Activated naive CD4-positive, alpha-beta T cell treated with anti-CD3 and anti-CD28 coated beads, Interleukin-2, amount 50 U/mL, for 24 hours (primary cell): ENCODE results near the gene CCDC86.

Experiments
- H3K27ac Mint-ChIP-seq: one replicate; pipeline ENCODE4 v1.8.0; 2021; ENCODE audit warnings: mild to moderate bottlenecking, mixed read lengths
- H3K27me3 Mint-ChIP-seq: one replicate; pipeline ENCODE4 v1.8.0; 2021; ENCODE audit warnings: mixed read lengths
- H3K36me3 Mint-ChIP-seq: one replicate; pipeline ENCODE4 v1.8.0; 2021; ENCODE audit warnings: mixed read lengths
- H3K4me1 Mint-ChIP-seq: one replicate; pipeline ENCODE4 v1.8.0; 2021; ENCODE audit warnings: mixed read lengths
- H3K4me3 Mint-ChIP-seq: one replicate; pipeline ENCODE4 v1.8.0; 2021; ENCODE audit warnings: mild to moderate bottlenecking, mixed read lengths
- H3K9me3 Mint-ChIP-seq: one replicate; pipeline ENCODE4 v1.8.0; 2021; ENCODE audit warnings: mixed read lengths

The CCDC86 gene

GRCh38 chr11:60868682-60869450 is 27.0 kb downstream of the CCDC86 start:
- no peaks in the 10 kb centered on the region for H3K9me3 Mint-ChIP-seq
- H3K27me3 Mint-ChIP-seq = no peaks in the 10 kb centered on the region
- H3K4me3 Mint-ChIP-seq = no peak overlapping the region
- H3K27ac Mint-ChIP-seq = no peak overlapping the region
- peaks cover 8% of the 10 kb centered on the region for H3K4me1 Mint-ChIP-seq
- H3K36me3 Mint-ChIP-seq = no peaks in the 10 kb centered on the region

GRCh38 chr11:60869451-60869825 is 27.5 kb downstream of the CCDC86 start:
- Mint-ChIP-seq H3K4me3 (no peak overlapping the region), H3K36me3 (no peaks in the 10 kb centered on the region), H3K4me1 (peaks cover 8% of the 10 kb centered on the region), H3K27ac (no peak overlapping the region), H3K9me3 (no peaks in the 10 kb centered on the region), H3K27me3 (no peaks in the 10 kb centered on the region)

GRCh38 chr11:60870276-60870675 is 28.4 kb downstream of the CCDC86 start:
- H3K4me1 Mint-ChIP-seq = peaks cover 8% of the 10 kb centered on the region
- no peaks in the 10 kb centered on the region for H3K27me3 Mint-ChIP-seq
- H3K9me3 Mint-ChIP-seq = no peaks in the 10 kb centered on the region
- no peaks in the 10 kb centered on the region for H3K36me3 Mint-ChIP-seq
- H3K4me3 Mint-ChIP-seq = no peak overlapping the region
- H3K27ac Mint-ChIP-seq = no peak overlapping the region

DNA sequence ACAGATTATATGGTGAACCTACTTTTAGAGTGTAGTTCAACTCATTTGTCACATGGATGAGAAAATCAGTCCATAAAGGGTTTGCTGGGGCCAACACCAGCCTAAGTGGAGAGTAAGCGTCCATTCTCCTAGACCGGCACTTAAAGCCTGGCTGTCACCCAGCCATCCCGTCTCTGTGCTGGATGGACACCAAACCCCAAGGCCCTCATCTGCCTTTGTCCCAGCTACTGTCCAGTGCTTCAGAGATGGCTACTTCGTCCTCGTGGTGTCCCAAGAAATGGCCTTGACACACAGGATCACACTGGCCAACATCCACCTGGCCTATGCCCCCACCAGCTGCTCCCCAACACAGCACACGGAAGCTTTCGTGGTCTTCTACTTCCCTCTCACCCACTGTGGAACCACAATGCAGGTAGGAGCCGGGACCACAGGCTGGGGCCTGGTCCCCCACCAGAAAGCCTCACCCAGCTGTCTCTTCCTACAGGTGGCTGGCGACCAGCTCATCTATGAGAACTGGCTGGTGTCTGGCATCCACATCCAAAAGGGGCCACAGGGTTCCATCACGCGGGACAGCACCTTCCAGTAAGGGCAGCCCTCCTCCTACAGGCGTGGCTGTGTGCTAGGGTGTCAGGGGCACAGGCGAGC is 28.9 kb downstream of the CCDC86 start:
- Mint-ChIP-seq H3K4me3 (no peak overlapping the region), H3K4me1 (peaks cover 8% of the 10 kb centered on the region), H3K36me3 (no peaks in the 10 kb centered on the region), H3K9me3 (no peaks in the 10 kb centered on the region), H3K27ac (peak overlapping the region; percentile 86), H3K27me3 (no peaks in the 10 kb centered on the region)

GRCh38 chr11:60871378-60872061 is 29.6 kb downstream of the CCDC86 start:
- H3K36me3 Mint-ChIP-seq = no peaks in the 10 kb centered on the region
- no peaks in the 10 kb centered on the region for H3K27me3 Mint-ChIP-seq
- H3K9me3 Mint-ChIP-seq = no peaks in the 10 kb centered on the region
- no peak overlapping the region for H3K4me3 Mint-ChIP-seq
- H3K4me1 Mint-ChIP-seq = peaks cover 8% of the 10 kb centered on the region
- H3K27ac Mint-ChIP-seq = no peak overlapping the region

DNA sequence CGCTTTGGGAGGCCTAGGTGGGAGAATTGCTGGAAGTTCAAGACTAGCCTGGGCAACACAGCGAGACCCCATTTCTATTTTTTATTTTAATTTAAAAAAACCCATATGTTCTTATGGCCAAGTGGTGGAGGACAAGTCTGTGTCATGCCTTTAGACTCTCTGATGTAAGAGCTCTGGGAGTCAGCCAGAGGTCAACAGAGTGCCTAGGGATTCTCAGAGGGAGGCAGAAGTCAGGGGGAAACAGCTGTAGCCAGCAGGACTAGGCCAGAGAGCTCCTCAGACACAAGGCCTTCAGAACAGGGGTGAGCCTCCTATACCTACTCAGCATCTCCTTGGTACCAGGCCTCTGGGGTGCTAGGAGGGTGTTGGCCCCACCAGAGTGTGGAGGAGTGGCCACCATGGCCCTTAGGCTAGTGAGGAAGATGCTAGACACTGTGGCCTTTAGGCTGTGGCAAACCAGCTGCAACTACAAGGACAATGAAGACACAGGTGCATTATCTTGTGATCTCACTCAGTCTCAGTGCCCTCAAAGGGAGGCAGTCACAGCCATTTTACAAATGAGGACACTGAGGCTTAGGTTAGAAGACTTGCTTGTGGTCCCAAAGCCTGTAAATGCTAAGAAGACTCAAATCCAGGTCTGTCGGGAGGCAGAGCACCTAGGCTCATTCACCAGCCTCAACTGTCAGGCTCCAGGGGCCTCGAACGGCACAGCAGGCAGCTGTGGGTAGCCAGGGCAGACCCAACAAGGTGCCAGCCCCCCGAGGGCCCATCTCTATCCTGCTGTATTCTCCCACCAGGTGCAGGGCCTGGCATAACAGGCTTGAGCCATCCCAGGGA is 30.4 kb downstream of the CCDC86 start:
- Mint-ChIP-seq H3K9me3 (no peaks in the 10 kb centered on the region), H3K4me1 (peaks cover 8% of the 10 kb centered on the region), H3K36me3 (no peaks in the 10 kb centered on the region), H3K27ac (no peak overlapping the region), H3K27me3 (no peaks in the 10 kb centered on the region), H3K4me3 (no peak overlapping the region)

DNA sequence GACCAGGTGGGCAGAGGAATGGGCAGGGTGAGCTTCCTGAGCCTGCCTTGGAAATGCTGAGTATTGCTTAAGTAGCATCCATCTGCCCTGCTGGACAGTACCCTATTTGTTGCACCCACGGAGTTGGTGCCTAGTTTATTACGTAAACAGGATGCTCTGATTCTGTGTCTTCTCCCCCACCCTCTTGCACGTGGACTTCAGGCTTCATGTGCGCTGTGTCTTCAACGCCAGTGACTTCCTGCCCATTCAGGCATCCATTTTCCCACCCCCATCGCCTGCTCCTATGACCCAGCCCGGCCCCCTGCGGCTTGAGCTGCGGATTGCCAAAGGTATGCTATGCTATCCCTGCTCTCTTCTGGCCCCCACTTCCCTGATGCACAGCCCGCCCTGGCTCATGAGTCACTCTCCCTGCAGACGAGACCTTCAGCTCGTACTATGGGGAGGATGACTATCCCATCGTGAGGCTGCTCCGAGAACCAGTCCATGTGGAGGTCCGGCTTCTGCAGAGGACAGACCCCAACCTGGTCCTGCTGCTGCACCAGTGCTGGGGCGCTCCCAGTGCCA is 31.1 kb downstream of the CCDC86 start:
- Mint-ChIP-seq H3K27me3 (no peaks in the 10 kb centered on the region), H3K27ac (no peak overlapping the region), H3K36me3 (no peaks in the 10 kb centered on the region), H3K4me3 (no peak overlapping the region), H3K4me1 (peaks cover 8% of the 10 kb centered on the region), H3K9me3 (no peaks in the 10 kb centered on the region)

- H3K27ac Mint-ChIP-seq = no peak overlapping the region
- no peak overlapping the region for H3K4me3 Mint-ChIP-seq
- no peaks in the 10 kb centered on the region for H3K27me3 Mint-ChIP-seq
Measured at GRCh38 chr11:60873533-60873932, 31.6 kb downstream of the CCDC86 start.

GRCh38 chr11:60874421-60875365 is 32.8 kb downstream of the CCDC86 start:
- Mint-ChIP-seq H3K27ac (no peak overlapping the region), H3K9me3 (no peaks in the 10 kb centered on the region), H3K36me3 (no peaks in the 10 kb centered on the region), H3K4me3 (no peak overlapping the region), H3K27me3 (no peaks in the 10 kb centered on the region), H3K4me1 (peaks cover 8% of the 10 kb centered on the region)

More at GRCh38 chr11:60873533-60873932, 31.6 kb downstream of the CCDC86 start:
- Mint-ChIP-seq H3K9me3 (no peaks in the 10 kb centered on the region), H3K4me1 (peaks cover 8% of the 10 kb centered on the region), H3K36me3 (no peaks in the 10 kb centered on the region)

DNA sequence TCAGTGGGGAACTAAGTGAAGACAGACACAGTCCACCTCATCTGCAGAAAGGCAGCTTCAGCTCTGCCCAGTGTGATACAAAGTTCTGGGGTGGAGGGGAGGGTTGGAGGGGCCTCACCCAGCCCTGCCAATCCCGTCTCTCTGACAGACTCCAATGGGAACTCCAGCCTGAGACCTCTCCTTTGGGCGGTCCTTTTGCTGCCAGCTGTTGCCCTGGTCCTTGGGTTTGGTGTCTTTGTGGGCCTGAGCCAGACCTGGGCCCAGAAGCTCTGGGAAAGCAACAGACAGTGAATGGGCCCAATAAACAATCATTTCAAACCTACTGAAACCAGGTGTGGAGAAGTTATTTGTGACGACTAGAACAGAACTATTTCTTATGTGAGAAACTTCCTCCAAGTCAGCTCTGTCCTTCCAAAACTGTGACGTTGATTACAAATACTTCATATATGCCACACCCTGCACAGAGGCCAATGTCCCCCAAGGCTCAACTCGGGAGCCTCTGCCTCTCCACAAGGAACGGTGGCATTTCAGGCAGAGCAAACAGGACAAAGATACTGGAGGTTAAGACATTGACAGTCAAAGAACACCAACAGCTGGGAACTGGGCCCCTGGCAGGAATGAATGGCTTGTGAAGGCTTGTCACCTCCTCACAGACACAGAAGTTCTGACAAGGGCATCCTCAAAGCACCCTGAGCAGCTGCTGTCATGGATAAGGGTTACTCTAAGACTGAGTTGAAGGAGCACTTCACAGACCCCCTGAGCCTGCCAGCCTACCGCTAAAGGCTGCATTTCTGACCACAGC is 33.7 kb downstream of the CCDC86 start:
- Mint-ChIP-seq H3K4me1 (peaks cover 8% of the 10 kb centered on the region), H3K36me3 (no peaks in the 10 kb centered on the region)

GRCh38 chr11:60876168-60876485 is 34.2 kb downstream of the CCDC86 start:
- Mint-ChIP-seq H3K27ac (peak overlapping the region; percentile 35), H3K9me3 (no peaks in the 10 kb centered on the region), H3K27me3 (no peaks in the 10 kb centered on the region)

More for the DNA sequence above, 33.7 kb downstream of the CCDC86 start:
- no peaks in the 10 kb centered on the region for H3K27me3 Mint-ChIP-seq
- no peaks in the 10 kb centered on the region for H3K9me3 Mint-ChIP-seq
- no peak overlapping the region for H3K4me3 Mint-ChIP-seq
- H3K27ac Mint-ChIP-seq = no peak overlapping the region

DNA sequence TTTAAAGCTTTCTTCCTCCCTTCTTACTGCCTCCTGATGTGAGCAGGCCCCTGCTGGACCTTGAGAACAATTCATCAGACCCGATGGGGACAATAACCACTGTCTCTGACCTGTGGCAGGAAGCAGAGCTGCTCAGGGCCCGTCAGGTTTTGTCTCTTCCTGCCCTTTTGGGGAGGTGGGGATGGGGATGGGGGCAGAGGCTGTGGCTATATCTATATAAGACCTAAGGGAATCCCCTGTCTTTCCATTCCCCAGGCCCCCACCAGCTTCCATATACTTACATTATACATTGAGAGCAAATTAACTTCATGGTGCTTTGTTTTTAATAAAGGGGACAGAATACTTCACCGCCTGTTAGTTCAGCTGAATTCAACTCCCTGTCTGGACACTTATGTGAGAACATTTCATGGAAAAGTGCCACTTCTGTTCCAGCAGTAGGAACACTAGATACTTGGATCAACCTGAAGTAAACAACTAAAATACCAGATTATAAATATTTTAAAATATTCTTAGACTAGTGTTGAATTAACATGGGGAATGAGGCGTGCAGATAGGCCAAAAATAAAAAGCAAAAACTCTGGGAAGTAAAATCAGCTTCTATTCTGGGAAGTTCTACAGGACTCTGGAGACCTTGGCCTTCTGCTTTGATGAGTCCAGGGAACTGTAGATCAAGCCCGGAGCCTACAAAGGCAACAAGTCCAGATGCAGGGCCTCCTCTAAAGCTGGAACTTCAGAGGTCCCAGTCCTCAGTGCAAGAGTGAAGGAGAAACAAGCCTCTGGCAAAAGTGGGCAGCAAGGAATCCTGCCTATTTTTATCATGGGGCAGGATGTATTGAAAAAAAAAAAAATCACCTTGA is 36.6 kb downstream of the CCDC86 start:
- no peak overlapping the region for H3K4me3 Mint-ChIP-seq
- H3K4me1 Mint-ChIP-seq = peaks cover 6% of the 10 kb centered on the region
- H3K36me3 Mint-ChIP-seq = peaks cover 5% of the 10 kb centered on the region
- H3K9me3 Mint-ChIP-seq = no peaks in the 10 kb centered on the region
- H3K27me3 Mint-ChIP-seq = no peaks in the 10 kb centered on the region
- H3K27ac Mint-ChIP-seq = no peak overlapping the region

More at GRCh38 chr11:60876168-60876485, 34.2 kb downstream of the CCDC86 start:
- Mint-ChIP-seq H3K4me3 (no peak overlapping the region), H3K36me3 (no peaks in the 10 kb centered on the region), H3K4me1 (peaks cover 8% of the 10 kb centered on the region)

DNA sequence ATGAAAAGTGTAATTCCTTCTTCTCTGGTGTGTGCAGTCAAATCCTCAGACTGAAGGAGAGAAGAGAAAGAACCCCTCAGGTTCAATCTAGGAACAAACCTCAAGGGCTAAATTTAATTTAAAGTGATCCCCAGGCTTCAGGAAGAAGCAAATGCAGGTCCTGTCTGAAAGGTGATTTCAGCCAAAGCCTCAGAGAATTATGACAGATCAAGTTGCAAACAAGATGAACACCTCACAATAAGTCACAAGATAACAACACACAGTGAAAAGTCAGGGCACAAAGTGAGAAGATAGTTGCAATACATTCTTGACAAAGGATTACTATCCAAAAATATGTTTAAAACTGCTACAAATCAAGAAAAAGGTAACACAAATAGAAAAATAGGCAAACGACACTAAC is 37.2 kb downstream of the CCDC86 start:
- Mint-ChIP-seq H3K27ac (no peak overlapping the region), H3K4me1 (peaks cover 5% of the 10 kb centered on the region), H3K36me3 (peaks cover 5% of the 10 kb centered on the region), H3K4me3 (no peak overlapping the region), H3K9me3 (no peaks in the 10 kb centered on the region), H3K27me3 (no peaks in the 10 kb centered on the region)
